MM.1S (cell line): ENCODE results near the gene FARS2.
A peak's percentile ranks its signal among the peaks of the same experiment; 100 is the strongest.

Experiments
- DNase-seq: peaks from one replicate; pipeline ENCODE4 v3.0.0-alpha.2; 2015
- H2AFZ ChIP-seq: fragments of 300-600 bp; sonication (generic); 2 replicates; pipeline ENCODE4 v1.6.0; 2016; ENCODE audit warnings: antibody characterized with exemption, low read length
- H3F3A ChIP-seq: fragments of 300-600 bp; sonication (generic); 2 replicates; pipeline ENCODE4 v1.6.1; 2016; ENCODE audit warnings: mild to moderate bottlenecking, antibody characterized with exemption, low read length, moderate library complexity, mixed read lengths; ENCODE audit not compliant: insufficient read depth
- H3K27ac ChIP-seq: fragments of 300-600 bp; sonication (generic); 2 replicates; pipeline ENCODE4 v1.5.1; 2016; ENCODE audit warnings: mild to moderate bottlenecking, low read length
- H3K27me3 ChIP-seq: fragments of 300-600 bp; sonication (generic); replicated peaks from 2 replicates; pipeline ENCODE4 v1.6.0; 2016; ENCODE audit warnings: low read length; ENCODE audit not compliant: insufficient read depth
- H3K36me3 ChIP-seq: fragments of 300-600 bp; sonication (generic); replicated peaks from 2 replicates; pipeline ENCODE4 v1.6.1; 2016; ENCODE audit warnings: mild to moderate bottlenecking, low read length, mixed read lengths; ENCODE audit not compliant: insufficient read depth
- H3K4me1 ChIP-seq: fragments of 300-600 bp; sonication (generic); 2 replicates; pipeline ENCODE4 v1.6.1; 2016; ENCODE audit warnings: low read length, mixed read lengths
- H3K4me2 ChIP-seq: fragments of 300-600 bp; sonication (generic); 2 replicates; pipeline ENCODE4 v1.6.0; 2016; ENCODE audit warnings: low read depth, low read length
- H3K4me3 ChIP-seq: fragments of 300-600 bp; sonication (generic); 2 replicates; pipeline ENCODE4 v1.5.1; 2016; ENCODE audit warnings: low read length, mixed read lengths
- H3K79me2 ChIP-seq: fragments of 300-600 bp; sonication (generic); 2 replicates; pipeline ENCODE4 v1.6.1; 2016; ENCODE audit warnings: mixed run types, low read length, mixed read lengths
- H3K9ac ChIP-seq: fragments of 300-600 bp; sonication (generic); 2 replicates; pipeline ENCODE4 v1.6.1; 2016; ENCODE audit warnings: low read length, mixed read lengths
- H3K9me2 ChIP-seq: fragments of 300-600 bp; sonication (generic); replicated peaks from 2 replicates; pipeline ENCODE4 v1.6.1; 2016; ENCODE audit warnings: mild to moderate bottlenecking, low read length, mixed read lengths; ENCODE audit not compliant: insufficient read depth
- H3K9me3 ChIP-seq: fragments of 300-600 bp; sonication (generic); replicated peaks from 2 replicates; pipeline ENCODE4 v1.6.1; 2016; ENCODE audit warnings: mild to moderate bottlenecking, low read length, mixed read lengths; ENCODE audit not compliant: insufficient read depth
- H4K20me1 ChIP-seq: fragments of 300-600 bp; sonication (generic); 2 replicates; pipeline ENCODE4 v1.6.1; 2016; ENCODE audit warnings: mild to moderate bottlenecking, low read length, moderate library complexity, mixed read lengths; ENCODE audit not compliant: insufficient read depth
- EZH2 ChIP-seq: fragments of 300-600 bp; sonication (generic); optimal IDR thresholded peaks from 2 replicates; pipeline ENCODE3; 2017; ENCODE audit warnings: low read depth, mild to moderate bottlenecking, antibody characterized with exemption, low read length, mixed read lengths
- EZH2phosphoT487 ChIP-seq: fragments of 300-600 bp; sonication (generic); IDR thresholded peaks from 2 replicates; pipeline ENCODE4 v1.6.1; 2018; ENCODE audit warnings: antibody characterized with exemption, low read length
- TF ChIP-seq, protein P1 (sequence below): fragments of 300-600 bp; sonication (generic); IDR thresholded peaks from 2 replicates; pipeline ENCODE4 v1.5.1; 2016; ENCODE audit warnings: antibody characterized with exemption, low read length, mixed read lengths

Gene FARS2

DNA sequence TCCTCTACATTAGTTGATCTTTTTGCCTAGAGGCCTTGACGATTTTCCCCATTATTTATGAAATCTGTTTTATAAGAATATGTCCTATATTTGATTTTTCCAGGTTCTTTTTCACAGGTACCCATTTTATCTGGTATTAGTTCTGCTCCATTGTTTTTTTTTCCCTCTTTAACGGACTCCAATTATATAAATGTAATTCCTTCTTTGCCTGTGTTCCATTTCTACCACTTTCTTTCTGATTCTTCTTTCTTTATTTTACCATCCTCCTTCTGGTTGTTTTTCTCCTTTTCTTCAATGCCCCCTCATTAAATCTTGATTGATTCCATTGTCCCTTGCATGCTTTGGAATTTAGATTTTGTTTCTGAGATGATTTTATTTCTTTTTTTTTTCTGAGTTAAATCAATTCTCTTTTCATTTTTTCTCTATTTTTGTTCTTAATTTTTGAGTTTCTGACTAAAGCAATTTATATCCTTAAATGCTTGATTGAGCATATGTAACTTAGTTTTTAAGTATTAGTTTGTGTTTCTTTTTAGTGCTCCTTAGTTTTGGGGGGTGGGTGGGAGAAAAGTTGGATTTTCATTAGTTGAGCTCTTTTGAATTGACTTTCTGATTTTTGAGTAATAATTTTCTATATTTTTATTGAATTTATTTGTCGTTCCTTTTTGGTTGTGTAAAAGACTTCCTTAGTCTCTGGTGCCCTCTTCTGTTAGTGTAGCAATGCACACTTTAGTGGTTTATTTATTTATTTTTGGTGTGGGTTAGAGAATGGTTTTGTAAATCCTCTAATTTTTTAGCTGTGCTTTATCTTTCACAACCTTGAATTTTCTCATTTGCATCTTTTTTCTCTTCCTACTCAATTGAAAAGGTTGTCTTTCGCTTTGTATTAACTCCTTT, 140.8 kb downstream of the FARS2 start:
- no peaks in the 10 kb centered on the region for H3K9me2 ChIP-seq
- H3K4me1 ChIP-seq: no peaks in the 10 kb centered on the region
- no peaks in the 10 kb centered on the region for H3K79me2 ChIP-seq
- no peaks in the 10 kb centered on the region for H3F3A ChIP-seq
- no peaks in the 10 kb centered on the region for H3K27me3 ChIP-seq
- H4K20me1 ChIP-seq: no peaks in the 10 kb centered on the region
- H3K4me2 ChIP-seq: no peak overlapping the region
- H3K9ac ChIP-seq: no peak overlapping the region
- no peaks in the 10 kb centered on the region for H3K36me3 ChIP-seq
- TF ChIP-seq, protein P1, sequence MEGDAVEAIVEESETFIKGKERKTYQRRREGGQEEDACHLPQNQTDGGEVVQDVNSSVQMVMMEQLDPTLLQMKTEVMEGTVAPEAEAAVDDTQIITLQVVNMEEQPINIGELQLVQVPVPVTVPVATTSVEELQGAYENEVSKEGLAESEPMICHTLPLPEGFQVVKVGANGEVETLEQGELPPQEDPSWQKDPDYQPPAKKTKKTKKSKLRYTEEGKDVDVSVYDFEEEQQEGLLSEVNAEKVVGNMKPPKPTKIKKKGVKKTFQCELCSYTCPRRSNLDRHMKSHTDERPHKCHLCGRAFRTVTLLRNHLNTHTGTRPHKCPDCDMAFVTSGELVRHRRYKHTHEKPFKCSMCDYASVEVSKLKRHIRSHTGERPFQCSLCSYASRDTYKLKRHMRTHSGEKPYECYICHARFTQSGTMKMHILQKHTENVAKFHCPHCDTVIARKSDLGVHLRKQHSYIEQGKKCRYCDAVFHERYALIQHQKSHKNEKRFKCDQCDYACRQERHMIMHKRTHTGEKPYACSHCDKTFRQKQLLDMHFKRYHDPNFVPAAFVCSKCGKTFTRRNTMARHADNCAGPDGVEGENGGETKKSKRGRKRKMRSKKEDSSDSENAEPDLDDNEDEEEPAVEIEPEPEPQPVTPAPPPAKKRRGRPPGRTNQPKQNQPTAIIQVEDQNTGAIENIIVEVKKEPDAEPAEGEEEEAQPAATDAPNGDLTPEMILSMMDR: peak; percentile 49
- no peak for TF ChIP-seq EZH2
- no peak overlapping the region for H3K4me3 ChIP-seq
- no peak overlapping the region for H2AFZ ChIP-seq
- H3K9me3 ChIP-seq: no peaks in the 10 kb centered on the region
- H3K27ac ChIP-seq: no peak overlapping the region
- DNase-seq: no peak

DNA sequence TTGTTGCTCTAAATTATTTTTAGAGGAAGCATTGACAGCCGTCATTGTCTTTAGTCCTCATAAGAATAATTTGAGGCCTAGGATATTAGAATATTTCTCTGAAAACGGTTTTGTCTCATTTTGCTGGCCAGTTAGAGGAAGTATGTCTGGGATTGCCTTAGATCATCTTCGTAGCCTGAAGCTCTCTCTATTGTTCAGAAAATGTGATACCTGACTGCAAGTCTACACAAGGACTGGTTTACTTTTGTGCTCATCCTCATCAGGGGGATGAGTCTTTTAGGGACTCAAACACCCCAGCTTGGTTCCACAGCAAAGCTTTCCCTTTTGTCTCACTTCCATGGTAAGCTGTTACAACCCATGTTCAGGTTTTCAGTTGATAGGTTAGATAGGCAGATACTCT, 141.8 kb downstream of the FARS2 start:
- no peak for DNase-seq
- Histone ChIP-seq H3K4me1 (no peaks in the 10 kb centered on the region), H2AFZ (no peak overlapping the region), H3K79me2 (no peaks in the 10 kb centered on the region), H3K27ac (no peak overlapping the region), H4K20me1 (no peaks in the 10 kb centered on the region), H3F3A (no peaks in the 10 kb centered on the region), H3K9me2 (no peaks in the 10 kb centered on the region), H3K27me3 (no peaks in the 10 kb centered on the region), H3K4me2 (no peak overlapping the region), H3K36me3 (no peaks in the 10 kb centered on the region), H3K9me3 (no peaks in the 10 kb centered on the region), H3K9ac (no peak overlapping the region), H3K4me3 (no peak overlapping the region)
- TF ChIP-seq EZH2phosphoT487 (no peak), EZH2 (no peak)
- TF ChIP-seq, protein P1: no peak

DNA sequence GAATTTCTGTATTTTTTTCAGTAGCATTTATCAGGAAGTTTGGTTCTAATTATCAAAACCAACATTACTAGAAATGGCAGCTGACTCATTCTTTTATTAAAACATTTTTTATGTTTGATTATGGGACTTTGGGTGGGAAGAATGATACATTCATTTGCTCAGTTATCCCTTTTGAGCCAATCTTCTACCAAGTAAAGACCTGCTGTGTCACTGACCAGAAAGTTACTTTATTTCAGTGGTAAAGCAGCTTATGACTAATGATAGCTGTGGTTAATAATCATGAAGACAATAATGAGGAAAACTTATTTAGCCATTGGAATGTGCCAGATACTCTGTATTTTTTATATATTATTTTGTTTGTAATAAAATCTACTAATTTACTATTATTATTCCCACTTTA, 142.3 kb downstream of the FARS2 start:
- TF ChIP-seq, protein P1: no peak
- TF ChIP-seq EZH2phosphoT487 (no peak), EZH2 (no peak)
- Histone ChIP-seq H3K4me3 (no peak overlapping the region), H3K9me2 (no peaks in the 10 kb centered on the region), H3F3A (no peaks in the 10 kb centered on the region), H3K9ac (no peak overlapping the region), H3K9me3 (no peaks in the 10 kb centered on the region), H3K27ac (no peak overlapping the region), H3K4me1 (no peaks in the 10 kb centered on the region), H3K4me2 (no peak overlapping the region), H2AFZ (no peak overlapping the region), H4K20me1 (no peaks in the 10 kb centered on the region), H3K79me2 (no peaks in the 10 kb centered on the region), H3K27me3 (no peaks in the 10 kb centered on the region), H3K36me3 (no peaks in the 10 kb centered on the region)
- DNase-seq: no peak
